Lower lobe of right lung (tissue), 2 donors: Measurements from ENCODE around the gene OR3A3. TPM values are rescaled to one million over a fixed set of nuclear protein-coding genes. Genes with fewer than 3 reads are reported as not detected.
A peak's percentile ranks its signal among the peaks of the same experiment; 100 is the strongest.
"Not testable (repeated sequence)": the region's sequence is repeated elsewhere in the genome, so short reads cannot be mapped to it uniquely, and the experiment has no call there.

Experiments used
- ATAC-seq, 2 donors: fragments of 200-7000 bp; cut with Tn5 transposase; one replicate each; pipeline ENCODE4 v1.9.1; 2020 to 2022; ENCODE audit warnings: mild to moderate bottlenecking in 2 of 2, moderate library complexity in 2 of 2
- DNase-seq: peaks from one replicate; pipeline ENCODE4 v3.0.0-alpha.2; 2020
- H3K27ac ChIP-seq: fragments of 200-600 bp; one replicate; pipeline ENCODE4 v1.8.0; 2022
- H3K27me3 ChIP-seq: fragments of 200-600 bp; one replicate; pipeline ENCODE4 v1.8.0; 2022; ENCODE audit warnings: low read depth
- H3K36me3 ChIP-seq: fragments of 200-600 bp; one replicate; pipeline ENCODE4 v1.8.0; 2022; ENCODE audit warnings: mild to moderate bottlenecking
- H3K4me1 ChIP-seq: fragments of 200-600 bp; one replicate; pipeline ENCODE4 v1.8.0; 2022
- H3K4me3 ChIP-seq: fragments of 200-600 bp; one replicate; pipeline ENCODE4 v1.8.0; 2022; ENCODE audit warnings: mild to moderate bottlenecking
- H3K9me3 ChIP-seq: fragments of 200-600 bp; one replicate; pipeline ENCODE4 v1.8.0; 2022
- intact Hi-C: fragments of 100-400 bp; cut with DNase I; formaldehyde crosslinking; loops from one replicate; pipeline ENCODE4 v1.11.0; 2022
- long read RNA-seq: library from polyadenylated mRNA; unstranded; transcript quantifications from one replicate; pipeline ENCODE4 v2.0.0, GENCODE V29; 2021
- total RNA-seq: library from RNA; stranded (reverse); fragmentation: NEBNext Ultra II Directional; extraction: Animal tissue kit (Norgen Biotek cat#: 25700); gene quantifications from one replicate; pipeline ENCODE4 v1.2.1, GENCODE V29; 2021
- TF ChIP-seq, protein P1 (sequence below): fragments of 200-600 bp; IDR thresholded peaks from one replicate; pipeline ENCODE4 v1.8.0; 2022; ENCODE audit warnings: antibody characterized with exemption, mild to moderate bottlenecking
- donor health status: DM: no; HTN: yes; CAD: no; lungs with severe emphysema.

The OR3A3 gene
- total RNA-seq, result not detected
- long read RNA-seq, result 0 reads

DNA sequence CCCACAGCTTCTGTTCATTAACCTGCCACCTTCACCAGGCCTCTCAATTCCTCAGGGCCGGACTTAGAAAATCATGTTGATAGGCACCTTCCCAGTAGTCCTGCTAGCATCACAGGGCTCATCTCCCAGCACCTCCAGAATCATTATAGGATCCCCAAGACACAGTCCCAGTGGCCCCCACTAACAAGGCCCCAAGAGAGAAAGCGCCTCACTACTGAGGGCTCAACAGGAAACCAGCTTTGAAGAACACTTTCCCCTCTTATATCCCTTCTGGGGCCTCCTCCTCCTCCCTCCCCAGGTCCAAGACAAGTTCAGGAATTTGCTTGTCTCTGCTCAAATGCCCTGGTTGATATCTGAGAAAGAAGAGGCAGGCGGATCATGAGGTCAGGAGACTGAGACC lies at the start of gene OR3A3:
TSS of gene OR3A3 (plus strand) at position 301 of the 400 bp plus-strand sequence.
- H3K36me3 ChIP-seq, result no peaks in the 10 kb centered on the region
- intact Hi-C loops, result no loop called here
- no peak within 1 kb of the TSS for H3K27ac ChIP-seq
- H3K9me3 ChIP-seq, result peaks cover 4% of the 10 kb centered on the region
- H3K4me3 ChIP-seq, result no peak within 1 kb of the TSS
- TF ChIP-seq, protein P1, sequence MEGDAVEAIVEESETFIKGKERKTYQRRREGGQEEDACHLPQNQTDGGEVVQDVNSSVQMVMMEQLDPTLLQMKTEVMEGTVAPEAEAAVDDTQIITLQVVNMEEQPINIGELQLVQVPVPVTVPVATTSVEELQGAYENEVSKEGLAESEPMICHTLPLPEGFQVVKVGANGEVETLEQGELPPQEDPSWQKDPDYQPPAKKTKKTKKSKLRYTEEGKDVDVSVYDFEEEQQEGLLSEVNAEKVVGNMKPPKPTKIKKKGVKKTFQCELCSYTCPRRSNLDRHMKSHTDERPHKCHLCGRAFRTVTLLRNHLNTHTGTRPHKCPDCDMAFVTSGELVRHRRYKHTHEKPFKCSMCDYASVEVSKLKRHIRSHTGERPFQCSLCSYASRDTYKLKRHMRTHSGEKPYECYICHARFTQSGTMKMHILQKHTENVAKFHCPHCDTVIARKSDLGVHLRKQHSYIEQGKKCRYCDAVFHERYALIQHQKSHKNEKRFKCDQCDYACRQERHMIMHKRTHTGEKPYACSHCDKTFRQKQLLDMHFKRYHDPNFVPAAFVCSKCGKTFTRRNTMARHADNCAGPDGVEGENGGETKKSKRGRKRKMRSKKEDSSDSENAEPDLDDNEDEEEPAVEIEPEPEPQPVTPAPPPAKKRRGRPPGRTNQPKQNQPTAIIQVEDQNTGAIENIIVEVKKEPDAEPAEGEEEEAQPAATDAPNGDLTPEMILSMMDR, result no peak
- no peaks in the 10 kb centered on the region for H3K27me3 ChIP-seq
- no peak for ATAC-seq
- DNase-seq, result no peak
- H3K4me1 ChIP-seq, result no peaks in the 10 kb centered on the region

DNA sequence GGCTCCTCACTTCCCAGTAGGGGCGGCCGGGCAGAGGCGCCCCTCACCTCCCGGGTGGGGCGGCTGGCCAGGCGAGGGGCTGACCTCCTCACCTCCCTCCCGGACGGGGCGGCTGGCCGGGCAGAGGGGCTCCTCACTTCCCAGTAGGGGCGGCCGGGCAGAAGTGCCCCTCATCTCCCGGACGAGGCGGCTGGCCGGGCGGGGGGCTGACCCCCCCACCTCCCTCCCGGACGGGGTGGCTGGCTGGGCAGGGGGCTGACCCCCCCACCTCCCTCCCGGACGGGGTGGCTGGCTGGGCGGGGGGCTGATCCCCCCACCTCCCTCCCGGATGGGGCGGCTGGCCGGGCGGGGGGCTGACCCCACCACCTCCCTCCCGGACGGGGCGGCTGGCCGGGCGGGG lies 40.0 kb upstream of the OR3A3 start:
- H3K4me1 ChIP-seq, H3K27me3 ChIP-seq, H3K36me3 ChIP-seq, H3K4me3 ChIP-seq, intact Hi-C loops, H3K27ac ChIP-seq, ATAC-seq, DNase-seq: not testable (repeated sequence)
- H3K9me3 ChIP-seq, result peaks cover 11% of the 10 kb centered on the region

DNA sequence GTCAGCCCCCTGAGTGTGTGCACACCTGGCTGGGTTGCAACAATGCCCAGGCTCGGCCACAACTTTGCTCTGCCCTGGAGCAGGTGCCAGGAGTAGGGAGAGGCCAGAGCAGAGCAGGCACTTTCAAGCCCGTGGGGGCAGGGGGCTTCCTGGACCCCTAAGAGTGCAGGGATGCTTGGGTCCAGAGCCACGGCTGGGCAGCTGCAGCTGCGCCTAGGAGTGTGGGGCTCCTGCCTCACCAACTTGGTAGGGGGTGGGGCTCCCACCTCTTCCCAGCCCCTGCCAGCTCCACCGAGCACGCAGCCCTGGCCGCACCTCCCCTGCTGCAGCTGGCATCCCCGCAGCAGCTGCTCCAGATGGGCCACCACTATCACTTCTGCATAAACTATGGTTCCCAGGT lies 32.8 kb upstream of the OR3A3 start:
- Histone ChIP-seq H3K27ac (no peak overlapping the region), H3K27me3 (peaks cover 5% of the 10 kb centered on the region), H3K4me3 (no peak overlapping the region), H3K4me1 (no peaks in the 10 kb centered on the region), H3K9me3 (peaks cover 11% of the 10 kb centered on the region), H3K36me3 (no peaks in the 10 kb centered on the region)
- TF ChIP-seq, protein P1, result no peak
- intact Hi-C loops, result no loop called here
- DNase-seq (no peak), ATAC-seq (no peak)

DNA sequence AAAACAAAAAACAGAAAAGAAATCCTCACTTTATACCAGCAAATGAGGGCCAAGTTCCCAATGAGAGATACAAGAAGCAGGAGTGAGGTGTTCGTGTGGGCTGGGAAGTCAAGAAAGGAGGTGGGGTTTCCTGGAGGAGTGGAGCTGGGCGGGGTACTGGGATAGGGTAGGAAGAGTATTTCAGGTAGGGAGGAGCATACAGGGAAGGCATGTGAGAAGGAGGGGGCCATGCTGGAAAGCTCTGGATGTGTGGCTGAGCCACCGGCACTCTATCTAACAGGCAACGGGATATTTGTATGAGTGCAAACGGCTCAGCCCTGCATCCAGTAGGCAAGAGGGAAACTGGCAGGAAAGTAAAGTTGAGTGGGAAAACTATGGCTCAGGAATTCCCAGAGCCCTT lies 29.2 kb upstream of the OR3A3 start:
- Histone ChIP-seq H3K36me3 (no peaks in the 10 kb centered on the region), H3K27ac (no peak overlapping the region), H3K4me1 (no peaks in the 10 kb centered on the region), H3K27me3 (peaks cover 35% of the 10 kb centered on the region), H3K4me3 (no peak overlapping the region), H3K9me3 (no peaks in the 10 kb centered on the region)
- intact Hi-C loops, result no loop called here
- ATAC-seq, result no peak
- no peak for DNase-seq
- TF ChIP-seq, protein P1, result no peak

DNA sequence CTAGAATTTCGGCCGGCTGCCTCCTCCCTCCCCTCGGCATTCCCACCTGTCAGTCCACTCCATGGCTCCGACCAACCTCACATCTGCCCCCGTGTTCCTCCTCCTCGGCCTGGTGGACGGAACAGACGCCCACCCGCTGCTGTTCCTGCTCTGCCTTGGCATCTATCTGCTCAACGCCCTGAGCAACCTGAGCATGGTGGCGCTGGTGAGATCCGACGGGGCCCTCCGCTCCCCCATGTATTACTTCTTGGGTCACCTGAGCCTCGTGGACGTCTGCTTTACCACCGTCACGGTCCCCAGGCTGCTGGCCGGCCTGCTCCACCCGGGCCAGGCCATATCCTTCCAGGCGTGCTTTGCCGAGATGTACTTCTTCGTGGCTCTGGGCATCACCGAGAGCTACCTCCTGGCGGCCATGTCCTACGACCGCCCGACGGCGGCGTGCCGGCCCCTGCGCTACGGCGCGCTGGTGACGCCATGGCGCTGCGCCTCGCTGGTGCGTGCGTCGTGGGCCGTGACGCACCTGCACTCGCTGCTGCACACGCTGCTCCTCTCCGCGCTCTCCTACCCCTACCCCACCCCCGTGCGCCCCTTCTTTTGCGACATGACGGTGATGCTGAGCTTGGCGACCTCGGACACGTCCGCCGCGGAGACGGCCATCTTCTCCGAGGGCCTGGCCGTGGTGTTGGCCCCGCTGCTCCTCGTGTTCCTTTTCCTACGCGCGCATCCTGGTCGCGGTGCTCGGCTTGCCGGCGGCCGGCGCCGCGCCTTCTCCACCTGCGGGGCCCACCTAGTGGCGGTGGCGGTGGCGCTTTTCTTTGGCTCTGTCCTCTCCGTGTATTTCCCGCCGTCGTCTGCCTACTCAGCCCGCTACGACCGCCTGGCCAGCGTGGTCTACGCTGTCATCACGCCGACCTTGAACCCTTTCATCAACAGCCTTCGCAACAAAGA lies 25.0 kb upstream of the OR3A3 start, which contains the start of gene OR3A2:
TSS of gene OR3A2 (minus strand) at position 440 of the 948 bp plus-strand sequence.
- DNase-seq (no peak), ATAC-seq (no peak)
- Histone ChIP-seq H3K36me3 (no peaks in the 10 kb centered on the region), H3K27me3 (peaks cover 49% of the 10 kb centered on the region), H3K27ac (no peak within 1 kb of the TSS), H3K4me1 (no peaks in the 10 kb centered on the region), H3K4me3 (no peak within 1 kb of the TSS), H3K9me3 (no peaks in the 10 kb centered on the region)
- intact Hi-C loops, result no loop called here
- TF ChIP-seq, protein P1, result no peak

DNA sequence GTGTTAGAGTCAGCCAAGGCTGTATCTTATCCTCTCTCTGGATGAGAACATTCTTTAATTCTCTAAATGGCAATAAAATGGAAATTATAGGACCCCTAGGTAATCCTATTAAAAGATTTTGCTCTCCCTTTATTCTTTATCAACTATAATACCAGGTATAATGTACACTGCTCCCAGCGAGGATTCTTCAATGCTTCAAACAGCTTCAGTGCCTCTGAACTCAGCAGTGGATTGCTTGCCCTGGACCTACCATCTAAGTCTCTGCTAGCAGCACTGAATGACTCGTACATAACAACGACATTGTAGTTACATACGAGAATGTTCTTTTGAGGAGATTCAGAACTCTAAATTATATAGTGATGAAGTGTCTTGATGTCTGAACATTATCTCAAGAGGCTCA lies 21.4 kb upstream of the OR3A3 start:
- Histone ChIP-seq H3K4me1 (no peaks in the 10 kb centered on the region), H3K27ac (no peak overlapping the region), H3K36me3 (no peaks in the 10 kb centered on the region), H3K9me3 (no peaks in the 10 kb centered on the region), H3K4me3 (no peak overlapping the region), H3K27me3 (peaks cover 44% of the 10 kb centered on the region)
- intact Hi-C loops, result no loop called here
- ATAC-seq, result no peak
- TF ChIP-seq, protein P1, result no peak
- DNase-seq, result no peak

DNA sequence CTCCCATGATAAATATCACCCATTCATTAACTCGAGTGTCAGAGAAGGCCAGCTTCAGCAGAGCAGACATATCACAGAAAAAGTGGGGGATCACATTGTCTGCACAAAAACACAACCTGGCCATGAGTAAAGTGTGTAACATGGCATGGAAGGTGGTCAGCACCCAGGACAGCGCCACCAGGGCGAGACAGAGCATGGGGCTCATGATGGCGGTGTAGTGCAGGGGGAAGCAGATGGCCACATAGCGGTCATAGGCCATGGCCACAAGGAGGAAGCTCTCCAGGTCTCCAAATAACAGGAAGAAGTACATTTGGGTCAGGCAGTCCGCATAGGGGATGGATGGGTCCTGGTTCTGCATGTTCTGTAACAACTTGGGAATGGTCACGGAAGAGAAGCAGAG lies 13.4 kb upstream of the OR3A3 start:
- H3K4me1 ChIP-seq, intact Hi-C loops, H3K4me3 ChIP-seq, H3K36me3 ChIP-seq, H3K27ac ChIP-seq, H3K9me3 ChIP-seq, DNase-seq: not testable (repeated sequence)
- peaks cover 12% of the 10 kb centered on the region for H3K27me3 ChIP-seq
- ATAC-seq, result peak in 1 of 2 donors; percentile 41
